Measurements from ENCODE around the gene HSFX2.
"Not testable (repeated sequence)": the region's sequence is repeated elsewhere in the genome, so short reads cannot be mapped to it uniquely, and the experiment has no call there.

GRCh38 chrX:149549701-149550100 is 45.4 kb downstream of the HSFX2 start, which contains the start of gene HSFX3:
- not testable (repeated sequence) for TF ChIP-seq CTCF (IDR thresholded peaks at IDR 0.05; ENCODE audit: borderline replicate concordance, extremely low read depth, low read length, poor library complexity, severe bottlenecking); EZH2 (IDR thresholded peaks at IDR 0.05; ENCODE audit: borderline replicate concordance, low read depth, low read length, severe bottlenecking)
